Ishikawa (cell line): Measurements from ENCODE around the gene AKAP1.

Experiments used
- CEBPB ChIP-seq: IDR thresholded peaks from 2 replicates; pipeline ENCODE4 v1.6.1; 2012
- EGR1 ChIP-seq: IDR thresholded peaks from 2 replicates; pipeline ENCODE4 v1.6.1; 2012
- EP300 ChIP-seq: IDR thresholded peaks from 2 replicates; pipeline ENCODE4 v1.6.1; 2012; ENCODE audit warnings: borderline replicate concordance
- NFIC ChIP-seq: IDR thresholded peaks from 2 replicates; pipeline ENCODE4 v1.6.1; 2012
- RAD21 ChIP-seq: IDR thresholded peaks from 2 replicates; pipeline ENCODE4 v1.6.1; 2012; ENCODE audit warnings: low read depth
- TAF1 ChIP-seq: IDR thresholded peaks from 2 replicates; pipeline ENCODE4 v1.6.1; 2012; ENCODE audit warnings: low read depth, mild to moderate bottlenecking
- TCF12 ChIP-seq: IDR thresholded peaks from 2 replicates; pipeline ENCODE4 v1.6.1; 2012; ENCODE audit warnings: low read depth
- YY1 ChIP-seq: IDR thresholded peaks from 2 replicates; pipeline ENCODE4 v1.6.1; 2012; ENCODE audit warnings: low read depth
- ZBTB7A ChIP-seq: IDR thresholded peaks from 2 replicates; pipeline ENCODE4 v1.6.1; 2012; ENCODE audit warnings: low read depth
- TF ChIP-seq, protein P1 (sequence below): IDR thresholded peaks from 2 replicates; pipeline ENCODE4 v1.6.1; 2012; ENCODE audit warnings: low read depth, mild to moderate bottlenecking
- TF ChIP-seq, protein P2 (sequence below): IDR thresholded peaks from 2 replicates; pipeline ENCODE4 v1.6.1; 2012

DNA sequence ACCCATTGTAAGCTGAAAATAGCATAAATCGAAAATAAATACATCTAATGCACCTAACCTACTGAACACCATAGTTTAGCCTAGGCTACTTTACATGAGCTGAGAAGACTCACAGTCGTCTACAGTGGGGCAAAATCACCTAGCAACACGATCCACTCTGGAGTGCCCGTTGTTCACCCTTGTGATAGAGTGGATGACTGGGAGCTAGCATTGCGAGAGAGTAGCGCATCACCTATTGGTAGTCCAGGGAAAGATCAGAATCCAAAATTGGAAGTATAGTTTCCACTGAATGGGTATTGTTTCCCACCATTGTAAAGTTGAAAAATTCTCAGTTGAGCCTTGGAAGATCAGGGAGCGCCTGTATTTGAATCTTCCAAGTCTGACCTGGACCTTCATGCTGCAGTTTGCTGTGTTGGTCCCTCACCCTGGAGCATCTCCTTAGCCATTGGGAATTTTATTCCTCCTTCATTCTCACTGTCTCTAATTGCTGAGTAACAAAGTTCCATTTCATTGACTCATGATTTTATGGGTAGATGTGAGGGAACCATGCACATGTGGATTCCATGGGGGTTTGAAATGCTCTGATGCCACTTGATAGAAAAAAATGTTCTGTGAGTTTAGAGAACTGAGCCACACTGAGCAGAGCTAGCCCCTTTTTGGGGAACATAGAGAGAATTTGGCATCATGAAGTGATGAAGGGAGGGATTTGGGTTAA, 19.6 kb downstream of the AKAP1 start:
- TF ChIP-seq CEBPB (no peak), YY1 (no peak), TAF1 (no peak), EP300 (no peak), EGR1 (no peak), ZBTB7A (no peak), RAD21 (no peak), NFIC (no peak), TCF12 (no peak)
- TF ChIP-seq, protein P1, sequence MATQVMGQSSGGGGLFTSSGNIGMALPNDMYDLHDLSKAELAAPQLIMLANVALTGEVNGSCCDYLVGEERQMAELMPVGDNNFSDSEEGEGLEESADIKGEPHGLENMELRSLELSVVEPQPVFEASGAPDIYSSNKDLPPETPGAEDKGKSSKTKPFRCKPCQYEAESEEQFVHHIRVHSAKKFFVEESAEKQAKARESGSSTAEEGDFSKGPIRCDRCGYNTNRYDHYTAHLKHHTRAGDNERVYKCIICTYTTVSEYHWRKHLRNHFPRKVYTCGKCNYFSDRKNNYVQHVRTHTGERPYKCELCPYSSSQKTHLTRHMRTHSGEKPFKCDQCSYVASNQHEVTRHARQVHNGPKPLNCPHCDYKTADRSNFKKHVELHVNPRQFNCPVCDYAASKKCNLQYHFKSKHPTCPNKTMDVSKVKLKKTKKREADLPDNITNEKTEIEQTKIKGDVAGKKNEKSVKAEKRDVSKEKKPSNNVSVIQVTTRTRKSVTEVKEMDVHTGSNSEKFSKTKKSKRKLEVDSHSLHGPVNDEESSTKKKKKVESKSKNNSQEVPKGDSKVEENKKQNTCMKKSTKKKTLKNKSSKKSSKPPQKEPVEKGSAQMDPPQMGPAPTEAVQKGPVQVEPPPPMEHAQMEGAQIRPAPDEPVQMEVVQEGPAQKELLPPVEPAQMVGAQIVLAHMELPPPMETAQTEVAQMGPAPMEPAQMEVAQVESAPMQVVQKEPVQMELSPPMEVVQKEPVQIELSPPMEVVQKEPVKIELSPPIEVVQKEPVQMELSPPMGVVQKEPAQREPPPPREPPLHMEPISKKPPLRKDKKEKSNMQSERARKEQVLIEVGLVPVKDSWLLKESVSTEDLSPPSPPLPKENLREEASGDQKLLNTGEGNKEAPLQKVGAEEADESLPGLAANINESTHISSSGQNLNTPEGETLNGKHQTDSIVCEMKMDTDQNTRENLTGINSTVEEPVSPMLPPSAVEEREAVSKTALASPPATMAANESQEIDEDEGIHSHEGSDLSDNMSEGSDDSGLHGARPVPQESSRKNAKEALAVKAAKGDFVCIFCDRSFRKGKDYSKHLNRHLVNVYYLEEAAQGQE = no peak
- TF ChIP-seq, protein P2, sequence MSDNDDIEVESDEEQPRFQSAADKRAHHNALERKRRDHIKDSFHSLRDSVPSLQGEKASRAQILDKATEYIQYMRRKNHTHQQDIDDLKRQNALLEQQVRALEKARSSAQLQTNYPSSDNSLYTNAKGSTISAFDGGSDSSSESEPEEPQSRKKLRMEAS = no peak
